B cell (primary cell): Measurements from ENCODE around the gene RCSD1.

Experiments used
- EZH2 ChIP-seq: IDR thresholded peaks from 2 replicates; pipeline ENCODE4 v1.6.1; 2012; ENCODE audit warnings: borderline replicate concordance, low read depth, mild to moderate bottlenecking, moderate library complexity, low read length; ENCODE audit not compliant: insufficient read depth, poor library complexity, severe bottlenecking
- TF ChIP-seq, protein P1 (sequence below): fragments of 200-600 bp; IDR thresholded peaks from one replicate; pipeline ENCODE4 v1.8.0; 2022; ENCODE audit warnings: antibody characterized with exemption, mild to moderate bottlenecking

DNA sequence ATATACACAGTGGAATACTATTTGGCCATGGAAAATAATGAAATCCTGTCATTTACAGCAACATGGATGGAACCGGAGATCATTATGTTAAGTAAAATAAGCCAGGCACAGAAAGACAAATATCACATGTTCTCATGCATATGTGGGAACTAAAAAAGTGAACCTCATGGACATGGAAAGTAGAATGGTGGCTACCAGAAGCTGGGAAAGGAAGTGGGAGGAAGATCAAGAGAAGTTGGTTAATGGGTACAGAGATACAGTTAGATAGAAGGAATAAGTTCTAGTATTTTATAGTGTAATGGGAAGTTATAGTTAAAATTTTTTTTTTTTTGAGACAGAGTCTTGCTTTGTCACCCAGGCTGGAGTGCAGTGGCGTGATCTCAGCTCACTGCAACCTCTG is 41.7 kb upstream of the RCSD1 start:
- TF ChIP-seq, protein P1, sequence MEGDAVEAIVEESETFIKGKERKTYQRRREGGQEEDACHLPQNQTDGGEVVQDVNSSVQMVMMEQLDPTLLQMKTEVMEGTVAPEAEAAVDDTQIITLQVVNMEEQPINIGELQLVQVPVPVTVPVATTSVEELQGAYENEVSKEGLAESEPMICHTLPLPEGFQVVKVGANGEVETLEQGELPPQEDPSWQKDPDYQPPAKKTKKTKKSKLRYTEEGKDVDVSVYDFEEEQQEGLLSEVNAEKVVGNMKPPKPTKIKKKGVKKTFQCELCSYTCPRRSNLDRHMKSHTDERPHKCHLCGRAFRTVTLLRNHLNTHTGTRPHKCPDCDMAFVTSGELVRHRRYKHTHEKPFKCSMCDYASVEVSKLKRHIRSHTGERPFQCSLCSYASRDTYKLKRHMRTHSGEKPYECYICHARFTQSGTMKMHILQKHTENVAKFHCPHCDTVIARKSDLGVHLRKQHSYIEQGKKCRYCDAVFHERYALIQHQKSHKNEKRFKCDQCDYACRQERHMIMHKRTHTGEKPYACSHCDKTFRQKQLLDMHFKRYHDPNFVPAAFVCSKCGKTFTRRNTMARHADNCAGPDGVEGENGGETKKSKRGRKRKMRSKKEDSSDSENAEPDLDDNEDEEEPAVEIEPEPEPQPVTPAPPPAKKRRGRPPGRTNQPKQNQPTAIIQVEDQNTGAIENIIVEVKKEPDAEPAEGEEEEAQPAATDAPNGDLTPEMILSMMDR = no peak
- no peak for TF ChIP-seq EZH2
